SIG-M5 (cell line): ENCODE results near the gene MYOM3.

Experiments used
- DNase-seq: peaks from one replicate; lab custom pipeline; 2025; lab: John Stamatoyannopoulos, UW

Gene MYOM3

GRCh38 chr1:24138476-24139221, 26.7 kb upstream of the MYOM3 start:
- no peak for DNase-seq

- DNase-seq, result no peak
These were observed 25.1 kb upstream of the MYOM3 start for GRCh38 chr1:24136956-24137539.

GRCh38 chr1:24134376-24134775, 22.4 kb upstream of the MYOM3 start:
- no peak for DNase-seq

- DNase-seq, result no peak
These were observed 21.9 kb upstream of the MYOM3 start for GRCh38 chr1:24133819-24134218.

GRCh38 chr1:24130385-24130784, 18.4 kb upstream of the MYOM3 start:
- DNase-seq, result no peak

- no peak for DNase-seq
These were observed 15.9 kb upstream of the MYOM3 start for GRCh38 chr1:24127801-24128363.

GRCh38 chr1:24127134-24127800, 15.3 kb upstream of the MYOM3 start:
- no peak for DNase-seq

GRCh38 chr1:24126672-24127023, 14.7 kb upstream of the MYOM3 start:
- no peak for DNase-seq

- no peak for DNase-seq
These were observed 14.2 kb upstream of the MYOM3 start for GRCh38 chr1:24126018-24126671.

- DNase-seq, result no peak
These were observed 13.5 kb upstream of the MYOM3 start for GRCh38 chr1:24125456-24125855.

GRCh38 chr1:24124980-24125379, 13.0 kb upstream of the MYOM3 start:
- no peak for DNase-seq

GRCh38 chr1:24123611-24124010, 11.7 kb upstream of the MYOM3 start:
- DNase-seq, result no peak

GRCh38 chr1:24122776-24123175, 10.8 kb upstream of the MYOM3 start:
- DNase-seq, result no peak

GRCh38 chr1:24121406-24121805, 9.5 kb upstream of the MYOM3 start:
- DNase-seq, result no peak

GRCh38 chr1:24120965-24121364, 9.0 kb upstream of the MYOM3 start:
- no peak for DNase-seq

GRCh38 chr1:24119859-24120756, 8.2 kb upstream of the MYOM3 start:
- DNase-seq, result no peak

GRCh38 chr1:24119489-24119858, 7.5 kb upstream of the MYOM3 start:
- no peak for DNase-seq

- DNase-seq, result no peak
These were observed 6.7 kb upstream of the MYOM3 start for GRCh38 chr1:24118410-24119242.

GRCh38 chr1:24117722-24118409, 5.9 kb upstream of the MYOM3 start:
- no peak for DNase-seq

GRCh38 chr1:24117132-24117531, 5.2 kb upstream of the MYOM3 start:
- no peak for DNase-seq
